Heart left ventricle (tissue), 13 donors: Measurements from ENCODE around the gene HOXD9.

Source experiments
- POLR2A ChIP-seq, 2 donors: fragments of 450-650 bp; IDR thresholded peaks; one replicate each; pipeline ENCODE4 v1.6.1; 2017; ENCODE audit warnings: antibody characterized with exemption in 2 of 2, mild to moderate bottlenecking in 2 of 2, moderate library complexity in 2 of 2
- TF ChIP-seq, protein P1 (sequence below), 12 donors: fragments of 200-600 bp; sonication (generic) in 4 of 12; IDR thresholded peaks; one replicate each; pipeline versions ENCODE4 v1.5.0 to v1.8.0; 2018 to 2022; ENCODE audit warnings: antibody characterized with exemption in 12 of 12, mild to moderate bottlenecking in 5 of 12
- donor health status: ischemic (EF 13 %, LVEDD 7.1; RV severe dilation, severe dysfunction).
- donor health status: DM: no; HTN: yes; CAD: no.
- donor health status: DM: no; HTN: no; CAD: no.
- donor health status: ischemic (EF 25% LVEDD 6.9; RV normal size, moderate dysfunction).
- donor health status: ischemic (EF 25% LVEDD 5.7; RV mildly dilated, moderate dysfunction).
- donor health status: ischemic (EF 35%, LVEDD 5.7; RV mildly dilated, moderate dysfunction).
- donor health status: nonischemic (EF 11% LVEDD 7.7; RV severe dilation, severe dysfunction).
- donor health status: DM: yes; HTN: yes; CAD: no.
- donor health status: PGD.
- donor health status: ischemic (EF 29% LVEDD 5.4; RV normal size, mild dysfunction).
- donor health status: nonischemic (EF 23%, LVEDD 6.1; RV moderate dilation, normal function).

DNA sequence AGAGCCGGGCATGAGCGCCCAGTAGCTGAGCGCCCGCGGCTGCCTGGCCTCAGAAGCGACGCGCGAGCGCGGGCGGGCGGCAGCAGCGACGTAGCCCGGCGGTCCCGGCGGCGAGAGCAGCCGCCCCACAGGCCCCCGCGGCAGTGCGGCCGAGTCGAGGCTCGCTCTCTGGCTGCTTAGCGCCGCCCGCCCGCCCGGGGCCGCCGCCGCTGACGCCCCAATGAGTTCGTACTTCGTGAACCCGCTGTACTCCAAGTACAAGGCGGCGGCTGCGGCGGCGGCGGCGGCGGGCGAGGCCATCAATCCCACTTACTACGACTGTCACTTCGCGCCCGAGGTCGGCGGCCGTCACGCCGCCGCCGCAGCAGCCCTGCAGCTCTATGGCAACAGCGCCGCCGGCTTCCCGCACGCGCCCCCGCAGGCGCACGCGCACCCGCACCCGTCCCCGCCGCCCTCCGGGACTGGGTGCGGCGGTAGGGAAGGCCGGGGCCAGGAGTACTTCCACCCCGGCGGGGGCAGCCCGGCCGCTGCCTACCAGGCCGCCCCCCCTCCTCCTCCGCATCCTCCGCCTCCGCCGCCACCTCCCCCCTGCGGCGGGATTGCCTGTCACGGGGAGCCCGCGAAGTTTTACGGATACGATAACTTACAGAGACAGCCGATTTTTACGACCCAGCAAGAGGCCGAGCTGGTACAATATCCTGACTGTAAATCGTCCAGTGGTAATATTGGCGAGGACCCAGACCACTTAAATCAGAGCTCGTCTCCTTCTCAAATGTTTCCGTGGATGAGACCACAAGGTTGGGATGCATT lies 7.8 kb downstream of the HOXD9 start:
- no peak for TF ChIP-seq POLR2A (IDR thresholded peaks at IDR 0.05)
- TF ChIP-seq, protein P1, sequence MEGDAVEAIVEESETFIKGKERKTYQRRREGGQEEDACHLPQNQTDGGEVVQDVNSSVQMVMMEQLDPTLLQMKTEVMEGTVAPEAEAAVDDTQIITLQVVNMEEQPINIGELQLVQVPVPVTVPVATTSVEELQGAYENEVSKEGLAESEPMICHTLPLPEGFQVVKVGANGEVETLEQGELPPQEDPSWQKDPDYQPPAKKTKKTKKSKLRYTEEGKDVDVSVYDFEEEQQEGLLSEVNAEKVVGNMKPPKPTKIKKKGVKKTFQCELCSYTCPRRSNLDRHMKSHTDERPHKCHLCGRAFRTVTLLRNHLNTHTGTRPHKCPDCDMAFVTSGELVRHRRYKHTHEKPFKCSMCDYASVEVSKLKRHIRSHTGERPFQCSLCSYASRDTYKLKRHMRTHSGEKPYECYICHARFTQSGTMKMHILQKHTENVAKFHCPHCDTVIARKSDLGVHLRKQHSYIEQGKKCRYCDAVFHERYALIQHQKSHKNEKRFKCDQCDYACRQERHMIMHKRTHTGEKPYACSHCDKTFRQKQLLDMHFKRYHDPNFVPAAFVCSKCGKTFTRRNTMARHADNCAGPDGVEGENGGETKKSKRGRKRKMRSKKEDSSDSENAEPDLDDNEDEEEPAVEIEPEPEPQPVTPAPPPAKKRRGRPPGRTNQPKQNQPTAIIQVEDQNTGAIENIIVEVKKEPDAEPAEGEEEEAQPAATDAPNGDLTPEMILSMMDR (IDR thresholded peaks at IDR 0.05) = no peak
